Type B pancreatic cell (in vitro differentiated cells): Measurements from ENCODE around the gene PTCHD1. TPM values are rescaled to one million over a fixed set of nuclear protein-coding genes. Genes with fewer than 3 reads are reported as not detected.

Experiments
- DNase-seq: peaks from one replicate; pipeline ENCODE4 v3.0.0; 2021; ENCODE audit warnings: mixed read lengths; ENCODE audit not compliant: unreplicated experiment; ENCODE audit errors: extremely low spot score
- H3K27ac Mint-ChIP-seq: 2 replicates; pipeline ENCODE4 v1.8.0; 2021; ENCODE audit warnings: mild to moderate bottlenecking, mixed read lengths
- H3K27me3 Mint-ChIP-seq: 2 replicates; pipeline ENCODE4 v1.8.0; 2021; ENCODE audit warnings: mixed read lengths
- H3K36me3 Mint-ChIP-seq: 2 replicates; pipeline ENCODE4 v1.8.0; 2021; ENCODE audit warnings: mixed read lengths
- H3K4me1 Mint-ChIP-seq: one replicate; pipeline ENCODE4 v1.8.0; 2021; ENCODE audit warnings: mixed read lengths; ENCODE audit not compliant: unreplicated experiment
- H3K4me3 Mint-ChIP-seq: 2 replicates; pipeline ENCODE4 v1.8.0; 2021; ENCODE audit warnings: mild to moderate bottlenecking, mixed read lengths
- H3K9me3 Mint-ChIP-seq: 2 replicates; pipeline ENCODE4 v1.8.0; 2021; ENCODE audit warnings: mixed read lengths
- CTCF ChIP-seq: fragments of 200-600 bp; sonication (generic); conservative IDR thresholded peaks from 2 replicates; pipeline ENCODE4 v1.5.0; 2021; ENCODE audit warnings: antibody characterized with exemption, mild to moderate bottlenecking
- total RNA-seq: library from RNA; stranded (reverse); gene quantifications from 2 replicates; pipeline ENCODE4 v1.2.1, GENCODE V29; 2021; ENCODE audit warnings: low replicate concordance

PTCHD1 gene
- total RNA-seq, 1 donor from 2014 or later: 6.0 TPM

- Mint-ChIP-seq H3K36me3 (no peaks in the 10 kb centered on the region), H3K27me3 (no peaks in the 10 kb centered on the region), H3K4me1 (no peaks in the 10 kb centered on the region), H3K4me3 (no peak overlapping the region), H3K27ac (no peak overlapping the region), H3K9me3 (no peaks in the 10 kb centered on the region)
- TF ChIP-seq CTCF: no peak
- no peak for DNase-seq
These were observed 29.8 kb upstream of the PTCHD1 start for GRCh38 chrX:23304881-23305280.

- Mint-ChIP-seq H3K4me1 (no peaks in the 10 kb centered on the region), H3K27me3 (peaks cover 5% of the 10 kb centered on the region), H3K27ac (no peak overlapping the region), H3K4me3 (no peak overlapping the region), H3K9me3 (no peaks in the 10 kb centered on the region), H3K36me3 (no peaks in the 10 kb centered on the region)
- DNase-seq: no peak
- TF ChIP-seq CTCF: no peak
These were observed 22.9 kb upstream of the PTCHD1 start for GRCh38 chrX:23311731-23312130.

GRCh38 chrX:23312136-23312535 lies 22.5 kb upstream of the PTCHD1 start:
- Mint-ChIP-seq H3K36me3 (no peaks in the 10 kb centered on the region), H3K9me3 (no peaks in the 10 kb centered on the region), H3K4me1 (no peaks in the 10 kb centered on the region), H3K27ac (no peak overlapping the region), H3K4me3 (no peak overlapping the region), H3K27me3 (peaks cover 5% of the 10 kb centered on the region)
- no peak for TF ChIP-seq CTCF
- no peak for DNase-seq

GRCh38 chrX:23317799-23318724 lies 16.6 kb upstream of the PTCHD1 start:
- peak; percentile 88 for TF ChIP-seq CTCF
- DNase-seq: no peak
- no peak overlapping the region for H3K4me3 Mint-ChIP-seq
- no peaks in the 10 kb centered on the region for H3K4me1 Mint-ChIP-seq
- H3K27ac Mint-ChIP-seq: no peak overlapping the region
- peaks cover 13% of the 10 kb centered on the region for H3K27me3 Mint-ChIP-seq
- H3K9me3 Mint-ChIP-seq: no peaks in the 10 kb centered on the region
- no peaks in the 10 kb centered on the region for H3K36me3 Mint-ChIP-seq

GRCh38 chrX:23327104-23327503 lies 7.5 kb upstream of the PTCHD1 start:
- Mint-ChIP-seq H3K9me3 (peaks cover 4% of the 10 kb centered on the region), H3K4me3 (no peak overlapping the region), H3K36me3 (no peaks in the 10 kb centered on the region), H3K4me1 (peaks cover 2% of the 10 kb centered on the region), H3K27ac (no peak overlapping the region), H3K27me3 (peaks cover 79% of the 10 kb centered on the region)
- no peak for TF ChIP-seq CTCF
- no peak for DNase-seq
